MM.1S (cell line): ENCODE data around the gene GRAMD2A.
A peak's percentile ranks its signal among the peaks of the same experiment; 100 is the strongest.

Experiments
- DNase-seq: peaks from one replicate; pipeline ENCODE4 v3.0.0-alpha.2; 2015
- H2AFZ ChIP-seq: fragments of 300-600 bp; sonication (generic); 2 replicates; pipeline ENCODE4 v1.6.0; 2016; ENCODE audit warnings: antibody characterized with exemption, low read length
- H3F3A ChIP-seq: fragments of 300-600 bp; sonication (generic); 2 replicates; pipeline ENCODE4 v1.6.1; 2016; ENCODE audit warnings: mild to moderate bottlenecking, antibody characterized with exemption, low read length, moderate library complexity, mixed read lengths; ENCODE audit not compliant: insufficient read depth
- H3K27ac ChIP-seq: fragments of 300-600 bp; sonication (generic); 2 replicates; pipeline ENCODE4 v1.5.1; 2016; ENCODE audit warnings: mild to moderate bottlenecking, low read length
- H3K27me3 ChIP-seq: fragments of 300-600 bp; sonication (generic); replicated peaks from 2 replicates; pipeline ENCODE4 v1.6.0; 2016; ENCODE audit warnings: low read length; ENCODE audit not compliant: insufficient read depth
- H3K36me3 ChIP-seq: fragments of 300-600 bp; sonication (generic); replicated peaks from 2 replicates; pipeline ENCODE4 v1.6.1; 2016; ENCODE audit warnings: mild to moderate bottlenecking, low read length, mixed read lengths; ENCODE audit not compliant: insufficient read depth
- H3K4me1 ChIP-seq: fragments of 300-600 bp; sonication (generic); 2 replicates; pipeline ENCODE4 v1.6.1; 2016; ENCODE audit warnings: low read length, mixed read lengths
- H3K4me2 ChIP-seq: fragments of 300-600 bp; sonication (generic); 2 replicates; pipeline ENCODE4 v1.6.0; 2016; ENCODE audit warnings: low read depth, low read length
- H3K4me3 ChIP-seq: fragments of 300-600 bp; sonication (generic); 2 replicates; pipeline ENCODE4 v1.5.1; 2016; ENCODE audit warnings: low read length, mixed read lengths
- H3K79me2 ChIP-seq: fragments of 300-600 bp; sonication (generic); 2 replicates; pipeline ENCODE4 v1.6.1; 2016; ENCODE audit warnings: mixed run types, low read length, mixed read lengths
- H3K9ac ChIP-seq: fragments of 300-600 bp; sonication (generic); 2 replicates; pipeline ENCODE4 v1.6.1; 2016; ENCODE audit warnings: low read length, mixed read lengths
- H3K9me2 ChIP-seq: fragments of 300-600 bp; sonication (generic); replicated peaks from 2 replicates; pipeline ENCODE4 v1.6.1; 2016; ENCODE audit warnings: mild to moderate bottlenecking, low read length, mixed read lengths; ENCODE audit not compliant: insufficient read depth
- H3K9me3 ChIP-seq: fragments of 300-600 bp; sonication (generic); replicated peaks from 2 replicates; pipeline ENCODE4 v1.6.1; 2016; ENCODE audit warnings: mild to moderate bottlenecking, low read length, mixed read lengths; ENCODE audit not compliant: insufficient read depth
- H4K20me1 ChIP-seq: fragments of 300-600 bp; sonication (generic); 2 replicates; pipeline ENCODE4 v1.6.1; 2016; ENCODE audit warnings: mild to moderate bottlenecking, low read length, moderate library complexity, mixed read lengths; ENCODE audit not compliant: insufficient read depth
- CTCF ChIP-seq: fragments of 300-600 bp; sonication (generic); IDR thresholded peaks from 2 replicates; pipeline ENCODE4 v1.5.1; 2016; ENCODE audit warnings: antibody characterized with exemption, low read length, mixed read lengths
- EZH2 ChIP-seq: fragments of 300-600 bp; sonication (generic); optimal IDR thresholded peaks from 2 replicates; pipeline ENCODE3; 2017; ENCODE audit warnings: low read depth, mild to moderate bottlenecking, antibody characterized with exemption, low read length, mixed read lengths
- EZH2phosphoT487 ChIP-seq: fragments of 300-600 bp; sonication (generic); IDR thresholded peaks from 2 replicates; pipeline ENCODE4 v1.6.1; 2018; ENCODE audit warnings: antibody characterized with exemption, low read length

Gene GRAMD2A

GRCh38 chr15:72201391-72201921, 3.9 kb upstream of the GRAMD2A start:
- H3F3A ChIP-seq = peaks cover 42% of the 10 kb centered on the region
- peak overlapping the region; percentile 52; the same call in 1 of the 2 replicates for H3K27ac ChIP-seq

DNA sequence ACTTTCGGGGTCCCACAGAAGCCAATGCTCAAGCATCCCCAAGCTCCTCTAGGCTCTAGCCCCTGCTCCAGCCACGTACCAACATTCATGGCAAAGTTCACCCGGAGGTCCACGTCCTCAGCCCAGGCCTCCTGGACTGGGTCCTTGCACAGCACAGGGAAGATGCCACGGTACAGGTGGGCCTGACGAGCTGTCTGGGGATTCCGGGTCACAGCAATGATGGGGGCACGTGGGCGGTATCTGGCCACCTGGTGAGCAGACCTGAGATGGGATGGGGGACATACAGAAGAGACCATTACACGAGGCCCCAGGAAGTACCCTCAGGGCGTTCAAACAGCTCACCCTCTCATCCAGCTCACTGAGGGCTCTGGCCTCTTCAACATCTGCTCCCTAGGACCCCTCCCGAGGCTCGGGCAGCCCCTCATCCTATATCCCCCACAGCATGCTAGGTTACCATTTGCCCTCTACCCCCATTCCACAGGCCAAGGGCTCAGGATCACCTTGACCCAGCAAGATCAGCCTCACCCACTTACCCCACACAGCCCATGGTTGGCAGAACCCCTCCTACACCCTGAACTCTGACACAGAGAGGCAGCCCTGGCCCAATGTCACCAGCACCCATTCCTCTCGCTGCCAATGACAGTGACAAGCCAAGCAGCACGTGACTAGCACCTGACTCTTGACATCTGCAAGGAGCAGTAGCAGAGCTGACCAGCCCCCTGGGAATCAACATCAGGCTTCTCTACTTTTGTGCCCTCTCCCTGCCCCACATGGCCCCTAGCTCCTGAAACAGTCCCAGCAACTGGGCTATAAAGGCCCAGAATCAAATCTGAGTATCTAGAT, 3.0 kb upstream of the GRAMD2A start:
- peaks cover 42% of the 10 kb centered on the region for H3F3A ChIP-seq
- no peak overlapping the region for H3K9ac ChIP-seq
- H3K4me1 ChIP-seq = peaks cover 32% of the 10 kb centered on the region
- no peak for DNase-seq
- H4K20me1 ChIP-seq = peaks cover 7% of the 10 kb centered on the region; the same call in 1 of the 2 replicates
- H3K4me2 ChIP-seq = no peak overlapping the region
- TF ChIP-seq EZH2 (no peak), CTCF (no peak), EZH2phosphoT487 (no peak)
- H3K27me3 ChIP-seq = 0 out of 2 replicates have a peak, but pooled peaks cover 4% of the 10 kb centered on the region
- peaks cover 12% of the 10 kb centered on the region for H3K36me3 ChIP-seq
- H3K9me2 ChIP-seq = no peaks in the 10 kb centered on the region
- no peak overlapping the region for H2AFZ ChIP-seq
- H3K9me3 ChIP-seq = no peaks in the 10 kb centered on the region
- H3K79me2 ChIP-seq = no peaks in the 10 kb centered on the region
- no peak overlapping the region for H3K4me3 ChIP-seq
- H3K27ac ChIP-seq = peak overlapping the region; percentile 52; the same call in 1 of the 2 replicates

More at GRCh38 chr15:72201391-72201921, 3.9 kb upstream of the GRAMD2A start:
- DNase-seq = peak; percentile 50
- no peak overlapping the region for H3K4me2 ChIP-seq
- peaks cover 7% of the 10 kb centered on the region; the same call in 1 of the 2 replicates for H4K20me1 ChIP-seq
- no peak overlapping the region for H2AFZ ChIP-seq
- no peaks in the 10 kb centered on the region; the same call in 1 of the 2 replicates for H3K79me2 ChIP-seq
- no peaks in the 10 kb centered on the region for H3K9me2 ChIP-seq
- TF ChIP-seq EZH2phosphoT487 = no peak
- TF ChIP-seq CTCF = no peak
- TF ChIP-seq EZH2 = no peak
- H3K4me1 ChIP-seq = peaks cover 32% of the 10 kb centered on the region
- H3K27me3 ChIP-seq = 0 out of 2 replicates have a peak, but pooled peaks cover 4% of the 10 kb centered on the region
- H3K4me3 ChIP-seq = no peak overlapping the region
- H3K9ac ChIP-seq = no peak overlapping the region
- H3K36me3 ChIP-seq = peaks cover 12% of the 10 kb centered on the region
- H3K9me3 ChIP-seq = no peaks in the 10 kb centered on the region

DNA sequence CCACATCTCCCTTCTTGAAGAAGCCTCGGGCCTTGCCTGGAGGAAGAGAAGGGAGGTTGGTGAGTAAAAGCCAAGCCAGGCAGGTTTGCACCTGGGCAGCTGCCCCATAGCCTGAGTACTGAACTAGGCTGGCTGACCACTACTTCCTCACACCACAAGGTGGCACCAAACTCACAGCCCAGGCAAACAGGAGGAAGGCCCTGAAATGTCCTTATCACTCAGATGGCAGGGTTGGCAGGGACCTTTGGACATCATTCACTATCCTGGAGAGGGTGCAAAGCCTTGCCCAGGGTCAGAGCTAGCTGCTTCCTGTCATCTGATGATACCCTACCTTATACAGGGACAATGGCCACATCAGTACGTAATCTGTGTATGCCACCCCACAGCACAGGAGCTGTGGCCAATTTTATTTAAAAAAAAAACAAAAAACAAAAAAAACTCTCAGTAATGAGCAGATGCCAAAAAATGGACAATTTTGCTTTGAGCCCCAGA, 2.2 kb upstream of the GRAMD2A start:
- H3K4me2 ChIP-seq = no peak overlapping the region
- H4K20me1 ChIP-seq = peaks cover 7% of the 10 kb centered on the region; the same call in 1 of the 2 replicates
- H3K9ac ChIP-seq = no peak overlapping the region
- no peaks in the 10 kb centered on the region for H3K9me3 ChIP-seq
- TF ChIP-seq CTCF (peak; percentile 92), EZH2phosphoT487 (no peak)
- H2AFZ ChIP-seq = no peak overlapping the region
- H3K9me2 ChIP-seq = no peaks in the 10 kb centered on the region
- peaks cover 32% of the 10 kb centered on the region for H3K4me1 ChIP-seq
- peaks cover 12% of the 10 kb centered on the region for H3K36me3 ChIP-seq
- peak; percentile 66 for DNase-seq
- H3K27me3 ChIP-seq = 0 out of 2 replicates have a peak, but pooled peaks cover 4% of the 10 kb centered on the region
- no peak overlapping the region for H3K27ac ChIP-seq
- no peaks in the 10 kb centered on the region for H3K79me2 ChIP-seq
- peaks cover 42% of the 10 kb centered on the region for H3F3A ChIP-seq
- H3K4me3 ChIP-seq = no peak overlapping the region
